HUDEP-2 (cell line): Measurements from ENCODE around the gene DOC2A.
A peak's percentile ranks its signal among the peaks of the same experiment; 100 is the strongest.
"Not testable (repeated sequence)": the region's sequence is repeated elsewhere in the genome, so short reads cannot be mapped to it uniquely, and the experiment has no call there.

Source experiments
- DNase-seq, 76 experiments: peaks; one replicate each; lab custom pipeline; 2025; ENCODE audit not compliant: unreplicated experiment in 76 of 76; lab: John Stamatoyannopoulos, UW

Gene DOC2A

DNA sequence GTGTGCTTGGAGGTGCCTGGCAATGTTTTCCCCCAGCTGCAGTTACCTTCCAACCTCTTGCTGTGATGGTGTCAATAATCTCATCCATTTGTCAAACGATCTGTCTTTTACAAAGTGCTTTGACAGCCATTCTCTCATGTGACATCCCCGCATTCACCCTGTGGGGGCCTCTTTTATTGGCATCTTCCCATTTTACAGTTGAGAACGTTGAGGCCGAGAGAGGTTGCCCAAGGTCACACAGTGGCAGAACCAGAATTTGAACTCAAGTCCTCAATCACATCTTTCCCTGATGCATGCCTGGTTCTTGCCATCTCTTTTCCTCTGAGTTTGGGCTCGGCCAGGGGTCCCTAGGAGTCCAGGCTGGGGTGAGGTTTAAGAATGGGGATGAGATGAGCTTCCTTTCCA lies 35.7 kb downstream of the DOC2A start:
- peak in 1 of 76 experiments; percentile 13 for DNase-seq

DNA sequence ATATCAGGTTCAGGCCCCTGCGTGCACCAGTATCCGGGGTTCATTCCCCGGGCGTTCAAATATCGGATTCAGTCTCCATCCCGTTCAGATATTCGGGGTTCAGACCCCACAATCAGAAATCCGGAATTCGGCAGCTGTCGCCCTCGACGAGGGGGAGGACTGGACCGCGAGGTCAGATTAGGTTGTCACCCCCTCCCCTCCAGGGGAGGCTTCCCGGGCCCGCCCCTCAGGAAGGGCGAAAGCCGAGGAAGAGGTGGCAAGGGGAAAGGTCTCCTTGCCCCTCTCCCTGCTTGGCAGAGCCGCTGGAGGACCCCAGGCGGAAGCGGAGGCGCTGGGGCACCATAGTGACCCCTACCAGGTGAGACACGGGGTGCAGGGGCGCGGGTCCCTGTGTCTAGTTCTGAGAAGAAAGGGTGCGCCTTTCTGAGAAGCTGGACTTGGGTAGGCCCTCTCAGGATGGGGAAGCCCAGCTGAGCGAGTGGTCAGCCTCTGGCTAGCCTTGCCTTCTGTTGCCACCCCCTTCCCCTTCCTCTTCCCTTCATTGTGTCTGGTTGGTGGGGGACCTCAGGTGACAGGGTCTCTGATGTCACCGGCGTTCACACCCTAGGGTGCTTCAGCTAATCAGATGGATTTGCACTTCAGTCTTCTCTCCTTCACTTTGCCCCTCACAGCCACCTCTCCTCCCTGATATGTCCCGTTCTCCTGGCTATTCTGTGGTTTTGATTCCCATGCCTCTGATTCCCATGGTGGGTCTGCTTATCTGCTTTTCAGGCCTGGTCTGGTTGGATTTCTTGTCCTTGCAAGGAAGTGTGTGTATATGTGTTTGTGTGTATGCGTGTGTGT lies 36.3 kb downstream of the DOC2A start:
- peak in 3 of 76 experiments; percentile 8 to 15 (median 10) for DNase-seq

GRCh38 chr16:29973384-29974246 lies 37.2 kb downstream of the DOC2A start, which contains the start of gene TAOK2:
Gene TAOK2 (plus strand): TSS chr16:29973868. CDS start chr16:29977773, 3,905 bp downstream.
- DNase-seq = peak in 75 of 76 experiments; percentile 67 to 99 (median 98)

DNA sequence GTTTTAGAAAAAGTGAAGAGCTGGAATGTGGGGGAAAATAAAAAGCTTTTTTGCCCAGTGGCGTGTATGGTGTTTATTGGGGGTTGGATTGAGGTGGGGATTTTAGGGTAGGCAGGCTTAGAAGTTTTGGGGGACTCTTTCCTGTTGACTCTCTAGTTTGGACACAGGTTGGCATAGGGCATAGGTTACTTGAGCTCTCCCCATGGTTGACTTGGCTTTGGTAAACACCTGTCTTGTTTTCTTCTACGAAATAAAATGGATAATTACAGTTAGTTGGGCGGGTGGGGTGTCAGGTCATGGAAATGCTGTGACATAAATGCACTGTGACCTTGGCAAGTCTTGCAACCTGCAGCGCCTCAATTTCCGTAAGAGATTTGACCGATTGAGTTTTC lies 37.8 kb downstream of the DOC2A start:
- DNase-seq = peak in 1 of 76 experiments; percentile 50

GRCh38 chr16:29972500-29972899 lies 38.3 kb downstream of the DOC2A start:
- DNase-seq = no peak

DNA sequence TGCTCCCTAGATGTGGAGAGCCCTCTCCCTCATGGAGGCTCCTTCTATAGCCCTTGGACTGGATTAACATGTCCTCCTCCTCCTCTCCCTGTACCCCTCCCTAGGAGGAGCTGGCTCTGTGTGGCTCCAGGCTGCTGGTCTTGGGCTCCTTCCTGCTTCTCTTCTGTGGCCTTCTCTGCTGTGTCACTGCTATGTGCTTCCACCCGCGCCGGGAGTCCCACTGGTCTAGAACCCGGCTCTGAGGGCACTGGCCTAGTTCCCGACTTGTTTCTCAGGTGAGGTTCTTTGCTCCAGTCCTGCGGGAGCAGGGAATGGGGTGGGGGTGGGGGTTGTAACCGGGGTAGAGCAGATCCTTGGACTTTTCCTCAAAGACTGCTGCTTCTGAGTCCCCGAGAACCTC lies 39.5 kb downstream of the DOC2A start:
- no peak for DNase-seq

DNA sequence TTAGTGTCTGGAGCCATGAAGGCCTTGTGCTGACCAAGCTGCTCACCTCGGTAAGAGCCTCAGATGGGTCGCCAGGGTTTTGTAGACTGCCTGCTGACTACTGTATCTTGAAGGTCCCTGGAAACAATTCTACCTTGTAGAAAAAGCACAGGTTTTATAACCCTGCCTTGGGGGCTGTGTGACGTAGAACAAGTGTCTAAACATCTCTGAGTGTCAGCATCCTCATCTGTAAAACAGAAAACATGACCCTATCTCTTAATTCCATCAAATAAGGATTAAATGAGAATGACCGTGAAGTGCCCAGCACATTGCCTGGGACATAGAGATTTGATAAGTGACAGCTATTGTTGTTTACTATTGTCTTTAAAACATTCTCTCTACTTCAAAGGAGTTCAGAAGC lies 42.6 kb downstream of the DOC2A start:
- no peak for DNase-seq

GRCh38 chr16:29963021-29963743 lies 47.6 kb downstream of the DOC2A start:
- no peak for DNase-seq

DNA sequence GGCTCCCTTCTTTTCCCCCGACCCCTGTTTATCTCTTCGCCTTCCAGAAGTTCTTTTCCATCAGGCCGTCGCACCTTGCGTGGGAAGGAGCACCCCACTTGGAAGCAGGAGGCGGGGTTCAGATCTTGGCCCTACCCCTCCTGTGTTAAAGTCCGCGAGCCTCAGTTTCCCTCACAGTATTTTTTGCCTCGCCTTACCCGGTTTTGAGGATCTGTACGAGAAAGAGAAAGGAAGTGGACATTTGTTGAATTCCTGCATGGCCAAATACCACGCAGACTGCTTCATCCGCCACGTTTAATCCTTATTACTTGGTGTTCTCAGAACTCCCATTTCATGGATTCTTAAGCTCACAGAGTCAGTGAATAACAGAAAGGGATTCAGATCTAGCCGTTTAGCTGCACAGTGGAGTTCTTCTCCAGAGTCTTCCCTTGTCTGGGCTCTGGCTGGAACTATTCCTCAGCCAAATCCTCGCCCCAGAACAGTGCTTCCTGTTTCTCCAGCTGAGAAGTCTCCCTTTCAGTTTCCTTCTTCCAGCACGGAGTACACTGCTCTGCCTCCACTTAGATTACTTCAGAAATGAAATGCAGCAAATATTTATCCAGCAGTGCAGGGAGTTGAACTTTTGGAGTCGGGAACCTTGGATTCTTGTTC lies 48.4 kb downstream of the DOC2A start:
- no peak for DNase-seq

DNA sequence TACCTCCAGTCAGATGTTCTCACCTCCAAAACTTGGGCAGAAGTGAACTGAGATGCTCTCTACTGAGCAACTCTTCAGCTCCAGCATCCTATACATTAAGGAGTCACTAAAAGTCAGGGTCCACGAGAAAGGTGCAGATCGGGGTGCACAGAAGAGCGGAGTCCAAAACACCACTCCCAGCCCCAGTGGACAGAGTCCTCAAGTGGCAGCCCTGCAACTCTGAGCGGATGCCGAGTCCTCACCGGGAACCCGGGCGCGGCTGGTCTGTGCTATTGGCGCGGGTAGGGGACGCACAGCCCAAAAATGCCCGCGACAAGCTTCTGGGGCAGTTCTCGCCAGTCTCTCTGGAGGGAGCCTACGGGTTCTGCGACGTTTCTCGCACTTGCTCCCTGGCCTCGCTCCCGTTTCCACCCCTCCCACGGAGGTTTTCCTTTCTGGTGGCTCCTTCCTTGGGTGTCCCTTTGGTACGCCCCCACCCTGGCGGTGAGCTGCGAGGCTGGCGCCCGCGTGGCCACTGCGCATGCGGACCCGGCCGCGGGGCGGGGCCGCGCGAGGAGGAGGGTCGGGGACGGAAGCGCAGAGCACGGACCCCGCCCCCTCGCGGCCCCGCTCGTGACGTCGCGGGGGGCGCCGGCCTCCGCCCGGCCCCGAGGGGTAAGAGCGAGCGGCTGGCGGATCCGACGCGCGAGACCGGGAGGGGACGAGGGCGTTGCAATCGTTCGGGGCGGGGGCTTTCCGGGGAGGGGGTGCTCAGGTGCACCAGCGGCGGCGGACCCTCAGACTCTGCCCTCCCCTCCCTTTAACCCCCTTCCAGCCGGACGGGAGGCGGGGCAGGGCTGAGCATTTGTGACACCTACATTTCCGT lies 49.1 kb downstream of the DOC2A start, which contains the start of gene TMEM219:
Gene TMEM219, plus strand, starts transcription at position 601 of the 865 bp plus-strand sequence. CDS start 1,065 bp downstream, outside the sequence.
- peak in 73 of 76 experiments; percentile 43 to 93 (median 81) for DNase-seq

DNA sequence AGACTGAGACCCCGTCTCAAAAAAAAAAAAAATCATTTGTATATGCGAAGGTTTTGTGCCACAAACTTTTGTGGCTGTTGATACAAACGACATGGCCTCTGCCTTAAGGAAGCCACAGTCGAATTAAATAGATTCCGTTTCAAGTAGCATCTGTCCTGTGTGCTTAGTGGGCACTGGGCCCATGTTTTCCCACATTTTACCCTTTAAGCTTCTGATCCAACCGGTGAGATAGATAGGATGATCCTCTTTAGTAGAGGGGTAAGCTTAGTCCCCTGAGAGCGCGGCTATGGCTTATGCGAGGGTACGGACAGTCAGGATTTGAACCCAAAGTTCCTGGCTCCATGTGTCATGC lies 49.7 kb downstream of the DOC2A start:
- no peak for DNase-seq

- not testable (repeated sequence) for DNase-seq
Measured at GRCh38 chr16:29959821-29960220, 51.0 kb downstream of the DOC2A start.

DNA sequence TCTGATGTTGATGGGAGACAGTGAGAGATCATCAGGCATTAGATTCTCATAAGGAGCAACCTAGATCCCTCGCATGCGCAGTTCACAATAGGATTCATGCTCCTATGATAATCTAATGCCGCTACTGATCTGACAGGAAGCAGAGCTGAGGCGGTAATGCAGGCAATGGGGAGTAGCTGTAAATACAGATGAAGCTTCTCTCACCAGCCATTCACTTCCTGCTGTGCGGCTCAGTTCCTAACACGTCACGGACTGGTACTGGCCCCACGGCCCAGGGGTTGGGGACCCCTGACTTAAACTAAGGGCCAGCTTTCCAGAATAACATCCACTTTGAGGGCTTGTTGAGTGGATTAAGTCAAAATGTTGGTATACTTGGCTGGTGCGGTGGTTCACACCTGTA lies 51.5 kb downstream of the DOC2A start:
- no peak for DNase-seq

GRCh38 chr16:29958756-29959155 lies 52.1 kb downstream of the DOC2A start:
- no peak for DNase-seq
